Endothelial cell (in vitro differentiated cells): ENCODE measurements around the gene RIPOR3. TPM values are rescaled to one million over a fixed set of nuclear protein-coding genes. Genes with fewer than 3 reads are reported as not detected.

Experiments
- DNase-seq: peaks from one replicate; pipeline ENCODE4 v3.0.0; 2021; ENCODE audit warnings: low spot score
- H3K27ac Mint-ChIP-seq: one replicate; pipeline ENCODE4 v1.8.0; 2021; ENCODE audit warnings: mixed read lengths, inconsistent platforms; ENCODE audit not compliant: unreplicated experiment
- H3K27me3 Mint-ChIP-seq: one replicate; pipeline ENCODE4 v1.8.0; 2021; ENCODE audit warnings: mild to moderate bottlenecking, moderate library complexity, mixed read lengths, inconsistent platforms; ENCODE audit not compliant: unreplicated experiment
- H3K36me3 Mint-ChIP-seq: one replicate; pipeline ENCODE4 v1.8.0; 2021; ENCODE audit warnings: mild to moderate bottlenecking, low read depth, mixed read lengths, inconsistent platforms; ENCODE audit not compliant: unreplicated experiment
- H3K4me1 Mint-ChIP-seq: one replicate; pipeline ENCODE4 v1.8.0; 2021; ENCODE audit warnings: mild to moderate bottlenecking, mixed read lengths, inconsistent platforms; ENCODE audit not compliant: unreplicated experiment
- H3K4me3 Mint-ChIP-seq: one replicate; pipeline ENCODE4 v1.8.0; 2021; ENCODE audit warnings: mild to moderate bottlenecking, mixed read lengths, inconsistent platforms; ENCODE audit not compliant: unreplicated experiment
- H3K9me3 Mint-ChIP-seq: one replicate; pipeline ENCODE4 v1.8.0; 2021; ENCODE audit warnings: mixed read lengths, inconsistent platforms; ENCODE audit not compliant: unreplicated experiment
- total RNA-seq: library from RNA; stranded (reverse); fragmentation: NEBNext Ultra II Directional; extraction: Animal tissue kit (Norgen Biotek cat#: 25700); gene quantifications from one replicate; pipeline ENCODE4 v1.2.1, GENCODE V29; 2021; ENCODE audit not compliant: unreplicated experiment
- TF ChIP-seq, protein P1 (sequence below): fragments of 200-600 bp; sonication (generic); IDR thresholded peaks from one replicate; pipeline ENCODE4 v1.5.0; 2021; ENCODE audit warnings: antibody characterized with exemption; ENCODE audit not compliant: unreplicated experiment

The RIPOR3 gene
- total RNA-seq, 1 donor from 2014 or later, result 11.2 TPM

GRCh38 chr20:50713657-50714101 lies 22.3 kb upstream of the RIPOR3 start:
- Mint-ChIP-seq H3K4me3 (no peak overlapping the region), H3K9me3 (no peaks in the 10 kb centered on the region), H3K27ac (no peak overlapping the region), H3K36me3 (no peaks in the 10 kb centered on the region), H3K4me1 (no peaks in the 10 kb centered on the region), H3K27me3 (peaks cover 4% of the 10 kb centered on the region)
- DNase-seq, result peak; percentile 22
- TF ChIP-seq, protein P1, sequence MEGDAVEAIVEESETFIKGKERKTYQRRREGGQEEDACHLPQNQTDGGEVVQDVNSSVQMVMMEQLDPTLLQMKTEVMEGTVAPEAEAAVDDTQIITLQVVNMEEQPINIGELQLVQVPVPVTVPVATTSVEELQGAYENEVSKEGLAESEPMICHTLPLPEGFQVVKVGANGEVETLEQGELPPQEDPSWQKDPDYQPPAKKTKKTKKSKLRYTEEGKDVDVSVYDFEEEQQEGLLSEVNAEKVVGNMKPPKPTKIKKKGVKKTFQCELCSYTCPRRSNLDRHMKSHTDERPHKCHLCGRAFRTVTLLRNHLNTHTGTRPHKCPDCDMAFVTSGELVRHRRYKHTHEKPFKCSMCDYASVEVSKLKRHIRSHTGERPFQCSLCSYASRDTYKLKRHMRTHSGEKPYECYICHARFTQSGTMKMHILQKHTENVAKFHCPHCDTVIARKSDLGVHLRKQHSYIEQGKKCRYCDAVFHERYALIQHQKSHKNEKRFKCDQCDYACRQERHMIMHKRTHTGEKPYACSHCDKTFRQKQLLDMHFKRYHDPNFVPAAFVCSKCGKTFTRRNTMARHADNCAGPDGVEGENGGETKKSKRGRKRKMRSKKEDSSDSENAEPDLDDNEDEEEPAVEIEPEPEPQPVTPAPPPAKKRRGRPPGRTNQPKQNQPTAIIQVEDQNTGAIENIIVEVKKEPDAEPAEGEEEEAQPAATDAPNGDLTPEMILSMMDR, result no peak

GRCh38 chr20:50712771-50713656 lies 21.7 kb upstream of the RIPOR3 start:
- no peak for DNase-seq
- Mint-ChIP-seq H3K27ac (no peak overlapping the region), H3K36me3 (no peaks in the 10 kb centered on the region), H3K4me1 (no peaks in the 10 kb centered on the region), H3K9me3 (no peaks in the 10 kb centered on the region), H3K27me3 (peaks cover 4% of the 10 kb centered on the region), H3K4me3 (no peak overlapping the region)
- TF ChIP-seq, protein P1, result no peak

DNA sequence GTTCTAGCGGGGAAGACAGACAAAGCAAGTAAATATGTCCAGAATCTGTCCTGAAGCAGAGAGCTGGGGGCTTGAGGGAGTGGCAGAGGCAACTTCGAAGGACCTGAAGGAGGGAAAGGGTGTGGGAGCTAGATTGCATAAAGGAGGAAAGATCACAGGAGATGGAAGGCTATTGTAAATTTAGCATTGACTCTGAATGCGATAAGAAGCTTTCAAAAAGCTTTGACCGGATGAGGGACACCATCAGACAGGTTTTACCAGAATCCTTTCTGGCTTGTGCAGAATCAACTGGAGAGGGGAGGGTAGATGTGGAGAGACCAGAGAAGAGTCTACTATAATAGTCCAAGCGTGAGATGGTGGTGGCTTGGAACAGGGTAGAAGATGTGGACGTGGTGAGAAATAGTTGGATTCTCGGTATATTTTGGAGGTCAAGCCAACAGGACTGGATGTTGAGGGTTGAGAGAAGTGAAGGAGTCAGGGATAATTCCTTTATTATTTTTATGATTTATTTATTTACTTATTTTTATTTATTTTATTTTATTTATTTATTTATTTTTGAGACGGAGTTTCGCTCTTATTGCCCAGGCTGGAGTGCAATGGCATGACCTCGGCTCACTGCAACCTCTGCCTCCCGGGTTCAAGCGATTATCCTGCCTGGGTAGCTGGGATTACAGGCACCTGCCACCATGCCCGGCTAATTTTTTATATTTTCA lies 19.9 kb upstream of the RIPOR3 start:
- Mint-ChIP-seq H3K36me3 (no peaks in the 10 kb centered on the region), H3K27ac (no peak overlapping the region), H3K9me3 (no peaks in the 10 kb centered on the region), H3K27me3 (peaks cover 7% of the 10 kb centered on the region), H3K4me3 (no peak overlapping the region), H3K4me1 (no peaks in the 10 kb centered on the region)
- no peak for DNase-seq
- TF ChIP-seq, protein P1, result no peak

DNA sequence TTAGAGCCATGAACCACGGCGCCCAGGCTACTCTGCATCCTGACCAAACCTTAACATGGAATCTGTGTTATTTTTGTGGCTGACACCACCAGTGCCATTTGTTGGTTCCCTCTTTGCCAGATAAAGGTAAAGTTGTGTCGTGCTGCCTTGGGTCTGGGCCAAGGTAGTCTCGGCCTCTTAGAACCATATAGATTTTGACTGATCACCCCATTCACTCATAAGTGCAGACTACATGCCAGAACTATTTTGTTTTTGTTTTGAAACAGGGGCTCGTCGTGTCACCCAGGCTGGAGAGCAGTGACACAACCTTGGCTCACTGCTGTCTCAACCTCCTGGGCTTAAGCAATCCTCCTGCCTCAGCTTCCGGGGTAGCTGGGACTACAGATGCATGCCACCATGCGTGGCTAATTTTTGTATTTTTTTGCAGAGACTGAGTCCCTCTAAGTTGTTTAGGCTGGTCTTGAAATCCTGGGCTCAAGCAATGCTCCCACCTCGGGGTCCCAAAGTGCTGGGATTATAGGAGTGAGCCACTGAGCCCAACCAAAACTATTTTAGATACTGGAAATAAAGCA lies 19.2 kb upstream of the RIPOR3 start:
- H3K27ac Mint-ChIP-seq, result no peak overlapping the region
- TF ChIP-seq, protein P1, result no peak
- no peaks in the 10 kb centered on the region for H3K4me1 Mint-ChIP-seq
- no peaks in the 10 kb centered on the region for H3K36me3 Mint-ChIP-seq
- no peak overlapping the region for H3K4me3 Mint-ChIP-seq
- DNase-seq, result no peak
- H3K27me3 Mint-ChIP-seq, result peaks cover 7% of the 10 kb centered on the region
- H3K9me3 Mint-ChIP-seq, result no peaks in the 10 kb centered on the region
